SK-N-SH treated with all-trans-retinoic acid at 6 μM for 48 hours (cell line): ENCODE results near the gene TINAGL1.
A peak's percentile ranks its signal among the peaks of the same experiment; 100 is the strongest.

Experiments used
- ATAC-seq: fragments of 200-7000 bp; cut with Tn5 transposase; 3 replicates; pipeline ENCODE4 v1.9.1; 2020; ENCODE audit warnings: mild to moderate bottlenecking, moderate library complexity
- ARNTL ChIP-seq: fragments of 450-650 bp; formaldehyde crosslinking; IDR thresholded peaks from 2 replicates; pipeline ENCODE4 v1.5.0; 2020; ENCODE audit warnings: low read depth, mild to moderate bottlenecking, moderate library complexity, borderline replicate concordance
- BACH2 ChIP-seq: fragments of 250-450 bp; sonication (Bioruptor Pico); IDR thresholded peaks from 2 replicates; pipeline ENCODE4 v1.9.0; 2021; ENCODE audit warnings: mild to moderate bottlenecking, borderline replicate concordance
- CREB5 ChIP-seq: fragments of 250-450 bp; sonication (Bioruptor Pico); IDR thresholded peaks from 2 replicates; pipeline ENCODE4 v1.5.1; 2020; ENCODE audit warnings: low read depth, mild to moderate bottlenecking, moderate library complexity
- CSDC2 ChIP-seq: fragments of 250-450 bp; sonication (Bioruptor Pico); IDR thresholded peaks from 2 replicates; pipeline ENCODE4 v1.5.0; 2020; ENCODE audit warnings: mild to moderate bottlenecking, moderate library complexity
- ESRRG ChIP-seq: fragments of 250-450 bp; sonication (Bioruptor Pico); IDR thresholded peaks from 2 replicates; pipeline ENCODE4 v1.6.1; 2021; ENCODE audit warnings: mild to moderate bottlenecking
- GLIS3 ChIP-seq: fragments of 250-450 bp; sonication (Bioruptor Pico); IDR thresholded peaks from 2 replicates; pipeline ENCODE4 v1.5.0; 2020; ENCODE audit warnings: mild to moderate bottlenecking, moderate library complexity
- ISL1 ChIP-seq: fragments of 250-450 bp; sonication (Bioruptor Pico); IDR thresholded peaks from 2 replicates; pipeline ENCODE4 v2.1.2; 2022; ENCODE audit warnings: mild to moderate bottlenecking, moderate library complexity
- OSR1 ChIP-seq: fragments of 250-450 bp; sonication (Bioruptor Pico); IDR thresholded peaks from 2 replicates; pipeline ENCODE4 v1.8.0; 2022; ENCODE audit warnings: moderate library complexity, mild to moderate bottlenecking, inconsistent platforms
- POU6F1 ChIP-seq: fragments of 250-450 bp; sonication (Bioruptor Pico); IDR thresholded peaks from 2 replicates; pipeline ENCODE4 v1.8.0; 2021; ENCODE audit warnings: low read depth, mild to moderate bottlenecking, moderate library complexity, borderline replicate concordance
- PPARA ChIP-seq: fragments of 250-450 bp; sonication (Bioruptor Pico); IDR thresholded peaks from 2 replicates; pipeline ENCODE4 v1.5.0; 2020; ENCODE audit warnings: mild to moderate bottlenecking, borderline replicate concordance
- RARB ChIP-seq: fragments of 250-450 bp; sonication (Bioruptor Pico); IDR thresholded peaks from 2 replicates; pipeline ENCODE4 v1.8.0; 2021; ENCODE audit warnings: mild to moderate bottlenecking, moderate library complexity
- SNAI2 ChIP-seq: fragments of 250-450 bp; sonication (Bioruptor Pico); IDR thresholded peaks from 2 replicates; pipeline ENCODE4 v1.5.0; 2020; ENCODE audit warnings: mild to moderate bottlenecking, moderate library complexity
- TCF4 ChIP-seq: fragments of 250-450 bp; sonication (Bioruptor Pico); IDR thresholded peaks from 2 replicates; pipeline ENCODE4 v1.8.0; 2021; ENCODE audit warnings: mild to moderate bottlenecking, moderate library complexity, borderline replicate concordance
- TOX ChIP-seq: fragments of 250-450 bp; sonication (Bioruptor Pico); IDR thresholded peaks from 2 replicates; pipeline ENCODE4 v1.8.0; 2021; ENCODE audit warnings: mild to moderate bottlenecking, moderate library complexity, borderline replicate concordance
- TSHZ2 ChIP-seq: fragments of 250-450 bp; sonication (Bioruptor Pico); IDR thresholded peaks from 2 replicates; pipeline ENCODE4 v1.5.0; 2020; ENCODE audit warnings: mild to moderate bottlenecking, moderate library complexity
- ZC3H10 ChIP-seq: fragments of 250-450 bp; sonication (Bioruptor Pico); IDR thresholded peaks from 2 replicates; pipeline ENCODE4 v1.5.1; 2021; ENCODE audit warnings: mild to moderate bottlenecking, moderate library complexity
- ZFP3 ChIP-seq: fragments of 250-450 bp; sonication (Bioruptor Pico); IDR thresholded peaks from 2 replicates; pipeline ENCODE4 v1.5.0; 2020; ENCODE audit warnings: mild to moderate bottlenecking, moderate library complexity
- ZFP30 ChIP-seq: fragments of 450-650 bp; formaldehyde crosslinking; IDR thresholded peaks from 2 replicates; pipeline ENCODE4 v1.5.0; 2022; ENCODE audit warnings: mild to moderate bottlenecking, moderate library complexity
- ZNF565 ChIP-seq: fragments of 450-650 bp; formaldehyde crosslinking; conservative IDR thresholded peaks from 2 replicates; pipeline ENCODE4 v1.5.0; 2020; ENCODE audit warnings: low read depth, mild to moderate bottlenecking, moderate library complexity
- ZNF70 ChIP-seq: fragments of 450-650 bp; formaldehyde crosslinking; IDR thresholded peaks from 2 replicates; pipeline ENCODE4 v1.5.0; 2020; ENCODE audit warnings: mild to moderate bottlenecking, moderate library complexity
- ZNF8 ChIP-seq: fragments of 450-650 bp; formaldehyde crosslinking; IDR thresholded peaks from 2 replicates; pipeline ENCODE4 v1.5.0; 2020; ENCODE audit warnings: mild to moderate bottlenecking, moderate library complexity

The TINAGL1 gene

GRCh38 chr1:31615414-31615813 is 39.1 kb downstream of the TINAGL1 start:
- no peak for ATAC-seq
- TF ChIP-seq OSR1 (CRISPR knock-in tag) (no peak), RARB (CRISPR knock-in tag) (no peak), TOX (CRISPR knock-in tag) (no peak), ZNF565 (no peak), PPARA (CRISPR knock-in tag) (no peak), ZC3H10 (CRISPR knock-in tag) (no peak), BACH2 (no peak), CREB5 (CRISPR knock-in tag) (no peak), ARNTL (CRISPR knock-in tag) (no peak), ZFP3 (CRISPR knock-in tag) (no peak), CSDC2 (no peak), ZFP30 (CRISPR knock-in tag) (no peak), ISL1 (CRISPR knock-in tag) (no peak), POU6F1 (CRISPR knock-in tag) (no peak), TCF4 (no peak), SNAI2 (CRISPR knock-in tag) (no peak), TSHZ2 (CRISPR knock-in tag) (no peak), ZNF8 (no peak), GLIS3 (CRISPR knock-in tag) (no peak)
- TF ChIP-seq, all 23 proteins: peak for 0

- no peak for ATAC-seq
- TF ChIP-seq ZFP30 (CRISPR knock-in tag) (no peak), ISL1 (CRISPR knock-in tag) (no peak), ZNF70 (CRISPR knock-in tag) (no peak), PPARA (CRISPR knock-in tag) (no peak), ESRRG (no peak), BACH2 (no peak), TCF4 (no peak), RARB (CRISPR knock-in tag) (no peak), TSHZ2 (CRISPR knock-in tag) (no peak), ARNTL (CRISPR knock-in tag) (no peak)
Observed at GRCh38 chr1:31615939-31616338, 39.6 kb downstream of the TINAGL1 start.

GRCh38 chr1:31617218-31617915 is 41.1 kb downstream of the TINAGL1 start, which contains the start of gene HCRTR1:
Gene HCRTR1 (plus strand): TSS chr1:31617689. CDS start chr1:31619193, 1,504 bp downstream.
- ATAC-seq: peak; percentile 34
- TF ChIP-seq ISL1 (CRISPR knock-in tag) (no peak), ZFP3 (CRISPR knock-in tag) (no peak), POU6F1 (CRISPR knock-in tag) (no peak), ZNF8 (no peak), ARNTL (CRISPR knock-in tag) (no peak), GLIS3 (CRISPR knock-in tag) (no peak), PPARA (CRISPR knock-in tag) (no peak)
- TF ChIP-seq, all 23 proteins: peak for 0
